GM18502 (cell line): ENCODE measurements around the gene LRFN3.
"Not testable (repeated sequence)": the region's sequence is repeated elsewhere in the genome, so short reads cannot be mapped to it uniquely, and the experiment has no call there.

Source experiments
- ATAC-seq: cut with Tn5 transposase; IDR thresholded peaks from one replicate; pipeline ENCODE4 v1.9.1; 2021; ENCODE audit warnings: mild to moderate bottlenecking; ENCODE audit not compliant: unreplicated experiment, poor library complexity

The LRFN3 gene, protein sequence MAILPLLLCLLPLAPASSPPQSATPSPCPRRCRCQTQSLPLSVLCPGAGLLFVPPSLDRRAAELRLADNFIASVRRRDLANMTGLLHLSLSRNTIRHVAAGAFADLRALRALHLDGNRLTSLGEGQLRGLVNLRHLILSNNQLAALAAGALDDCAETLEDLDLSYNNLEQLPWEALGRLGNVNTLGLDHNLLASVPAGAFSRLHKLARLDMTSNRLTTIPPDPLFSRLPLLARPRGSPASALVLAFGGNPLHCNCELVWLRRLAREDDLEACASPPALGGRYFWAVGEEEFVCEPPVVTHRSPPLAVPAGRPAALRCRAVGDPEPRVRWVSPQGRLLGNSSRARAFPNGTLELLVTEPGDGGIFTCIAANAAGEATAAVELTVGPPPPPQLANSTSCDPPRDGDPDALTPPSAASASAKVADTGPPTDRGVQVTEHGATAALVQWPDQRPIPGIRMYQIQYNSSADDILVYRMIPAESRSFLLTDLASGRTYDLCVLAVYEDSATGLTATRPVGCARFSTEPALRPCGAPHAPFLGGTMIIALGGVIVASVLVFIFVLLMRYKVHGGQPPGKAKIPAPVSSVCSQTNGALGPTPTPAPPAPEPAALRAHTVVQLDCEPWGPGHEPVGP

DNA sequence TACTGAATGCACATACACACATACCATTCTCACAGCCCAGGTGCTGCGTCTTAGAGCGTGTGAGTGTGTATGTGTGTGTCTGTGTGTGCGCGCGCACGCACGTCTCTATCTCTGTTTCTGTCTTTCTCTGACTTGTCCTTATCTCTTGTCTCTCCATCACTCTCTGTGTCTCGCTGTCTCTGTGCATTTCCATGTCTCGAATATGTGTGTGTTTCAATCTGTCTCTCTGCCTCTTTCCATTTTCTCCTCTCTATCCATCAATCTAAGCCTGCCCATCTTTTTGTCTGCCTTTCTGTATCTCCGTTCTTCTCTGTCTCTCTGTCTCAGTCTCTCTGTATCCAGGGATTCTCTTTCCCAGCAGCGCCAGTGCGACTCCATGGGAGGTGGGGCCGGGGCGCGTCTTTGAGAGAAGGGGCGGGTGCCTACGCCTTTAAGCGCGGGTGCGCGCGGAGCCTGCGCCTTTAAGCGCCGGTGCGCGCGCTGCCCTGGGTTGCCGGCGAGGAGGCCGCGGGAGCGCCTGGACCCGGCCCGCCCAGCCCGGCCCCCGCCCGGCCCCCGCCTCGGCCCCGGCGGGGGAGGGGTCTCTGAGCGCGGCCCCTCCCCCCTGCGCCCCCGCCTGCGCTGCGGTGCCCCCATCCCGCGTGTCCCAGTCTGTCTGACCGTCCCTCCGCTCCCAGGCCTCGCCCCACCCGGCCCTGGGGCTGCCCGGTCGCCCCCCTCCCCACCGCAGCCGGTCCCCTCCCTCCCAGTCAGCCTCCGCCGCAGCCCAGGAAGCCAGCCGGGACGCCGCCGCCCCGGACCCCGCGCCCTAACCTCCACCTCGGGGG is at the start of gene LRFN3:
LRFN3 (plus strand) TSS at position 464 of the 827 bp plus-strand sequence. CDS start 3,052 bp downstream, outside the sequence.
- no peak for ATAC-seq

DNA sequence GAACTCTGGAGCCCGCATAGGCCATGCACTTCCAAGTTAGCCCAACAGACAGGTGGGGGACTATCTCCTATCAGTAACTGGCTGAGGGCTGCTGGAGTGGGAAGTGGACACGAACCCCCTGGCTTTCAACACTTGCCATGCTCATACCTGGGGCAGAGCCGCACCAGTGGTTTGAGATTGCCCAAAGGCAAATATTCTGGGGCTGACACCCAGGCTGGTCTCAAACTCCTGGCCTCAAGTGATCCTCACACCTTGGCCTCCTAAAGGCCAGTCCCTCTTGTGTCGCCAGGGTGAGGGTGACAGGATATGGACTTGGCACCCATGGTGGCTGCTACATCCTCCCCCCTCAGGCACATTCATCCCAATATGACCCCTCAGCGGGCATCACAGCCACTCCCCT is 49.0 kb upstream of the LRFN3 start:
- no peak for ATAC-seq

DNA sequence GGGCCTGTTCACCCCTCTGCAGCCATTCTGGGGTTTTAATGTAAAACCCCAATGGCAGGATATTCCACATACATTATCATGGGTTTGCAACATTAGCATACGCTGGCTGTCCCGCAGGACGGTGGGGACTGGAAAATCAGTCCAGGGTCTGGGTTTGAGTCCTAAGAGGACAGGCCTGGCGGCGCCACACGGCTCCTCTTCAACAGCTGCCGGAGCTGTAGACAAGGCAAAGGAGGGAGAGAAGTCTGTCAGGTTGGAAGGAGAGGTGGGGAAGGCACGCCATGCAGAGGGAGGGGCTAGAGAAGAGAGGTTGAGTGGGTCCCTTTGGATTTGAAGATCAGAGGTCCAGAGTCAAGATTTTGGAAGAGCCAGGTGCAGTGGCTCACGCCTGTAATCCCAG is 47.8 kb upstream of the LRFN3 start:
- ATAC-seq, result no peak

DNA sequence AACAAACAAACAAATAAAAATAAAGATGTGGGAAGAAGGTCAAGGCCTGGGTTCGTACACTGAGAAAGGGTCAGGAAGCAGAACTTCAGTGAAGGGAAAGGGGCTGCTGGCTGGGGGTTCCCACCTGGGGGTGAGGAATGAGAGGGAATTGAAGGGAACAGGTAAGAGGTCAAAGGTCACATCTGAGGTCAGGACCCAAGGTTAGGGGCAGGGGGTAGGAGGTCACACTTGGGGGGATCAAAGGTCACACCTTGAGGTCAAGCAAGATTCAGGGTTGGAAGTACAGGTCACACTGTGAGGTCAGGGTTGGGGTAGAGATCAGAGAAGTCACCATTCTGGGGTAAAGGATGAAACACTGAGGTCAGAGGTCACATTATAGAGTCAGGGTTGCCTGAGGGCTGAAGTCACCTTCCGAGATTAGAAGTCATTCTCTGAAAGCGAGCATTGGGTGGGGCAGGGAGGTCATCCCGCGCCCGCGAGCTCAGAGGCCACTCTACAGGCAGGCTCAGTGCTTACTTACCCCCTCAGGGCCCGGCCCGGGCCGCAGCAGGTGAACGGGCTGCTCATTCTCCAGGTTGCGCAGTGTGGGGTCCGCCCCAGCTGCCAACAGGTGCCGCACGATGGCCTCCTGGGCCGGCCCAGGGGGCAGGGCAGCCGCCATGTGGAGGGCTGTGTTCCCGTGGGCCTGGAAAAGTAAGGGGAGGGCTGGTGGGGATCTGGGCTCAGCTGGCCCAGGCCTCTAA is 46.6 kb upstream of the LRFN3 start:
- no peak for ATAC-seq

DNA sequence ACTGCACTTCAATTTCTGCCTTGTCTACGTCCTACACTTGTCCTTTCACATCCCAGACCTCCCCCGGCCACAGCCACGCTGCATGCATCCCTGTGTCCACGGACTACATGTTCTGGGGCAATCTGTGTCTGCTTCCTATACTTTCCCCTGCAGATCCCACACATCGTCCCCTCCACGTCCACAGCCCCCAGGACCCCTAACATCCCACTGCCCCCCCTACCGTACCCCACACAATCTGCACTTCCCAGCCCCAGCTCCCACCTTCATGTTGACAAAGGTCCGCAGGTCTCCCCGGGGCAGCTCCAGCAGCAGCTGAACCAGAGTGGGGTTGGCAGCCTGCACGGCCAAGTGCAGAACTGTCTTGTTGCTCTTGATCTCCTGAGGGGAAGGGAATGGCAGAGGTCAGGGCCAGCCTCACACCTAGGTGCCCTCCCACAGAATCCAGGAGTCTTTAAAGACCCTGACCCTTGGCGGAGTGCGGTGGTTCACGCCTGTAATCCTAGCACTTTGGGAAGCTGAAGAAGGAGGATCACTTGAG is 46.0 kb upstream of the LRFN3 start:
- ATAC-seq, result no peak

DNA sequence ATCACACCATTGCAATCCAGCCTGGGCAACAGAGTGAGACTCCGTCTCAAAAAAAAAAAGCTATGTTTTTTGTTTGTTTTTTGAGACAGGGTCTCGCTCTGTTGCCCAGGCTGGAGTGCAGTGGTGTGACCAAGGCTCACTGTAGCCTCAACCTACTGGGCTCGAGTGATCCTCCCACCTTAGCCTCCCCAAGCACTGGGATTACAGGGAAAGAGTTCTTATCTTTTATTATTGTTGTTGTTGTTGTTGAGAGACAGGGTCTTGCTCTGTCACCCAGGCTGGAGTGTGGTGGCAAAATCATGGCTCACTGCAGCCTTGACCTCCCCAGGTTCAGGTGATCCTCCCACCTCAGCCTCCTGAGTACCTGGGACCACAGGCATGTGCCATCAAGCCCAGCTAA is 44.4 kb upstream of the LRFN3 start:
- not testable (repeated sequence) for ATAC-seq

DNA sequence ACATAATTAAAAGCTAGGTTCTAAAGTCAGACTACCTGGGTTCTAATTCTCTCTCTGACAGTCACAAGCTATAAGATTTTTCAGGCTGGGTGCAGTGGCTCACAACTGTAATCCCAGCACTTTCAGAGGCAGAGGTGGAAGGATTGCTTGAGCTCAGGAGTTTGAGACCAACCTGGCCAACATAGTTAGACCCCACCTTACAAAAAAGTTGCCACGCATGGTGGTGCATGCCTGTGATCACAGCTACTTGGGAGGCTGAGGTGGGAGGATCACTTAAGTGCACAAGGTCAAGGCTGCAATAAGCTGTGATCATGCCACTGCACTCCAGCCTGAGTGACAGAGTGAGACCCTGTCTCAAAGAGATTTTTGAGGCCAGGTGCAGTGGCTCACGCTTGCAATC is 41.8 kb upstream of the LRFN3 start:
- ATAC-seq, result no peak

DNA sequence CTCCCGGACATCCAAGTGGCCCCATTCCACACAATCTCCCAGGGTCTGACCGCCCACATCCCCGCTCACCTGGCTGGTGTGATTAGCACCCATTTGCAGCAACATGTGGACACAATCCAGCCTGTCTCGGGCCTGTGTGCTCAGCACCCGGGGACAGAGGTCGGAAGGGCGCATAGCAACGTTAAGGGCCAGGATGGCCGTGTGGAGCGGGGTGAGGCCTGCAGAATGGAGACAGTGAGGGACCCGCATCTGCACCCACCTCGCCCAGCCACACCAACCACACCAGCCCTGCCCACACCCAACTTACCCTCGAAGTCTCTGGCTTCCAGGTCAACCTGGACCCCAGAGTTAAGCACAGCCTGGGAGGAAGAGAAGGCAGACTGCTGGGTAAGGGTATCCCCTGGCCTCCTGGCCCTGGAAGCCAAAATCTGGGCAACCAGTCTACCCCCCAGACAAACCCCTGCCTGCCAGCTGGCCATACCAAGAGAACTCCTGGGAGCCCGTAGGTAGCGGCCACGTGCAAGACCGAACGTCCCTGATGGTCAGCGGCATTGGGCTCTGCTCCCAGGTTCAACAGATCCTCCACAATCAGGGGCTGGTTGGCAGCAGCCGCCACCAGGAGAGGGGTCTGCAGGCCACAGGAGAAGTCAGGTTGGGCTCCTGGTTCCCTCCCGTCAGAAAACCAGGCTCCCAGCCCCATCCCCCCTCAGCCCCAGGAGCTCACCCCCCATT is 40.1 kb upstream of the LRFN3 start:
- no peak for ATAC-seq

DNA sequence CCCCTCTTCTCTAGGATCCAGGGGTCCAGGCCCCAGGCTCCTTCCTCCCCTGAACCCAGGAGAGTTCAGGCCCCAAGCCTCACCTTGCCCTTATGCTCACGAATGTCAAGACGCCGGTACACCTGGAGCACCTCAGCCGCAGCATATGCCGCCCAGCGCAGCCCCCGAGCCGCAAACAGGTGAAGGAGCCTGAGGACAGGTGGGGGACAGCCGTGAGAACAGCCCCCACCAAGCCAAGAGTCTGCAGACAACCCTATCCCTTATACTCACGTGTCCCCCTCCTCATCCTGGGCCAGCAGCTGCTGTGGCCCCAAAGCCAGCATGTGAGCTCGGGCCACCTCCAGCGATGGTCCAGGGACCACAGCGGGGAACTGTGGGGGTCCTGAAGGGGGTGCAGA is 39.5 kb upstream of the LRFN3 start:
- ATAC-seq, result no peak

DNA sequence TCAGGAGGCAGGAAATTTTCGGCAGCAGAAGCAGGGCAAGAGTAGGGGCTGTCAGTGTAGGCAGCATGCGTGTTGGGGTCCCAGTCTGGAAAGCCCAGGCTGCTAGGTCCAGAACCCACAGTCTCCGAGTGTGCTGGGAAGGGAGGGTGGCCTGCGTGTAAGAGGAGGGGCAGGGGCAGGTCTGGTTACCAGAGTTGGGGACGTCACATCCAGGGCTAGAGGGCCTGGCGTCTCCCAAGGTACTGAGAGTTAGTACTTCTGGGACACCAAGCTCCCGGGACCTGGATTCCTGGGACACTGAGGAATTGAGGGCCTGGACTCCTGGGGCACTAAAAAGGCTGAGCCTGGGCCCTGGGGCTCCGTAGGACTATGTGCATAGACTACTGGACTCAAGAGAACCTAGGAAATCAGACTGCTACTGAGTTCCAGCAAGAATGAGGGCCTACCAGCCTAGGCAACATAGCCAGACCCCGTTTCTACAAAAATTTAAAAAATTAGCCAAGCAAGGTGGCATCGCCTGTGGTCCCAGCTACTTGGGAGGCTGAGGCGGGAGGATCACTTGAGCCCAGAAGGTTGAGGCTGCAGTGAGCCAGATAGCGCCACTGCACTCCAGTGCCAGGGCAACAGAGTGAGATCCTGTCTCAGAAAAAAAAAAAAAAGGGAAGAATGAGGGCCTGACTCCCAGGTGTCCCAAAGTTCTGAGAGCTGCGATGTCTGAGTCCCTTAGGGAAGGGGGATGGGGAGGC is 38.3 kb upstream of the LRFN3 start:
- ATAC-seq, result no peak

DNA sequence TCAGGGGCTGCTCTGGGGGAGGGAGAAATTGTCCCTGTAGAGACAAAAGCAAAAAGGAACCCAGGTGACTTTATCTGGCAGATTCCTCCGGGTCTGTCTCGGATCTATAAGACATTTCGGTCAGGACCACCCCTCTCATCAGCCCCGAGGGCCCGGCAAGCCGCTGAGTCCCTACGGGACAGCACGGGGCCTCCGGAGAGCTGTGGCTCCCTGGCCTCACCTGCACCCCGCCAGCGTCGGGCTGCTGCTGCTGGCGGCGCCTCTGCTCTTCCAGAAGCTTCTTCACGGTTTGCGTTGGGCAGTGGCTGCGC is 37.7 kb upstream of the LRFN3 start:
- ATAC-seq, result no peak

DNA sequence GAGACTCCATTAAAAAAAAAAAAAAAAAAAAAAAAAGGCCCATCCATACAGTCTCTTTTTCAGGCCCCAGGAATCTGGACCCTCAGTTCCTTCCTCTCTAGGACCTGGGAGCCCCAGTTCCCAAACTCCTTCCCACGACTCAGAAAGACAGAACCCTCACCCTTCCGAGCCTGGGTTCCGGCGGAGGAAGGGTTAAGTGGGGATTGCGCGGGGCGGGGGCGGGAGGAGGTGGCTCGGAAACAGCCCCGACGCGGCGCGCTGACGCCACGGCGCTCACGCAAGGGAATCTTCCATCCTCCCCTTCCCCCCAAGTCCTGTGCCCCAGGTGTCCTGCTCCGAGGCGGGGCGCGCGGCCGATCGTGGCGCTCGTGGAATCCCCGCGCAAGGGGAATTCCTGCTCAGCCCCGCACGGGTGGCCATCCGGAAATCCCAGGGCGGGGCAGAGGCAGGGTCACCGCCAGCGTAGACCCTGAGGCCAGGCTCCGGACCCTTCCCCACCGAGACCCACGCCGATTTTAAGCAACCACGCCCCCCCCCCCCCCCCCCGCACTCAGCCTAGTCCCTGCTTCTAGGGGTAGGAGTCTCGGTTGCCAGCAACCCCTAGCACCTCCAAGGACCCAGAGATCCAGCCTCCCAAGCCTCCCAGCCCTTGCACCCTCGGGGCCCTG is 36.5 kb upstream of the LRFN3 start:
- ATAC-seq, result peak; percentile 56

DNA sequence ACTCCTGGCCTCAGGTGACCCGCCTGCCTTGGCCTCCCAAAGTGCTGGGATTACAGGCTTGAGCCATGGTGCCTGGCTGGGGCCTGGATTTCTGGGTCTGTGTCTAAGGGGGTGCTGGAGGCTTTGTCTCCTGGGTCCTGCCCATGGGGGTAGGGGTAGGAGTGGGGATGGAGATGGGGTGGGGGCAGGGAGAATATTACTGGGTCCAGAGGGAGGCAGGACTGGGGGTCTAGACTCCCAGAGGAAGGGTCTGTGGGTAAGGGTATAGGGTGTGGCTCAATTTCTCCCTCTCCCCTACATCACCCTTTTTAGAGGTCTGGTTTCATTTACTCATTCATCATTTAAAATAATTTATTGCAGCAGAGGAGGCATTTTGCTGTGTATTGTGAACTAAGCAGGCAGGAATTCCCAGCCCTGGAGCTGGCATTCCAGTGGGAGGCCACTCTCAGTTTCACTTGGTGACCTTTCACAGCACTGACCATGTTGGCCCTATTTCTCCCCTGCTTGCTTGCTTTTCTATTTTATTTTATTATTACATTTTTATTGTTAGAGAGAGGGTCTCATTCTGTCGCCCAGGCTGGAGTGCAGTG is 35.0 kb upstream of the LRFN3 start:
- no peak for ATAC-seq

DNA sequence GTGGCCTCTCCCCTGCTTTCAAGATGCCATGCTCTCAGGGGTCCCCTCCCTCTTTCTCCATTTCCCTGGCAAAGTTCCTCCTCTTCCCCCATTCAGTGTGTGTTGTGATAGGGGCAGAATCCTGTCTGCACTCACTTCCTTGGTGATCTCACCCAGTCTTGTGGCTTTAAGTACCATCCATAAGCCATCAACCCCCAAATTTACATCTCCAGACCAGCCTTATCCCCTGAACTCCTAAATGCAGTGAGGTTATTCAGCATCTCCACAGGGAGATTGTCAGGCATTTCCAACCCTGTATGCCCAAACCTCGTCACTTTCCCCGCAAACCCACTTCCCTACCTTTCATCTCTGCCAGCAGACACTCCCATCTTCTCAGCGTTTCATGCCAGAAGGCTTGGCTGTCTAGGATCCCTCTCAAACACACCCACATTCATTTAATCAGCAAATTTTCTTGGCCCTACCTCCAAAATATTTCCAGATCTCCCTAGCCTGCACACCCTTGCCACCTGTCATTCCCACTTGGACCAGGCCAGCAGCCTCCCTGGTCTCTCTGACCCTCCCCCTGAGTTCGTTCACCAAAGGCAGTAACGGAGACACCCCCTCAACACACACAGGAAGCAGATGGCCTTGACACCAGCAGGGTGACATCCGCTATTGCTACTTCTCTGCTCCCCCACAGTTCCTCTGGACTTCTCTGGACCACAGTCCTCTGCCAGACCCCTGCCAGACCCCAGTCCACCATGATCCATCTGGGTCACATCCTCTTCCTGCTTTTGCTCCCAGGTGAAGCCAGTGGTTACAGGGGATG is 34.1 kb upstream of the LRFN3 start, which contains the start of gene HCST:
HCST (plus strand) TSS at position 676 of the 808 bp plus-strand sequence; CDS start at position 741, 65 bp downstream.
- ATAC-seq, result no peak

DNA sequence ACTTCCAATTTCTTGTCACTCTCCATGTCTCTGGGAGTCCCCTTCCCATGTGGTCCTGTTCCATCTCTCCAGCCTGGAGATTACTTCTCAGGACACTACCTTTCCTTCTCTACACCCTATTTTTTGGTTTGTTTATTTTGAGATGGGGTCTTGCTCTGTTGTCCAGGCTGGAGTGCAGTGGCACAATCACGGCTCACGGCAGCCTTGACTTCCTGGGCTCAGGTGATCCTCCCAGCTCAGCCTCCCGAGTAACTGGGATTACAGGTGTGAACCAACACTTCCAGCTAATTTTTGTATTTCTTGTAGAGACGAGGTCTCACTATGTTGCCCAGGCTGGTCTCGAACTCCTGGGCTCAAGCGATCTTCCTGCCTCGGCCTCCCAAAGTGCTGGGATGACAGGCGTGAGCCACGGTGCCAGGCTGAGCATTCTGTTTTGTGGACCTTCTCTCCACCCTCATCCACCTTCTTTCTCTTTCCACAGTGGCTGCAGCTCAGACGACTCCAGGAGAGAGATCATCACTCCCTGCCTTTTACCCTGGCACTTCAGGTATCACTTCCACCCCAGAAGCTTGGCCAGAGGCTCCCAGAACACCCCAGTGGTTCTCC is 33.2 kb upstream of the LRFN3 start:
- ATAC-seq, result no peak

DNA sequence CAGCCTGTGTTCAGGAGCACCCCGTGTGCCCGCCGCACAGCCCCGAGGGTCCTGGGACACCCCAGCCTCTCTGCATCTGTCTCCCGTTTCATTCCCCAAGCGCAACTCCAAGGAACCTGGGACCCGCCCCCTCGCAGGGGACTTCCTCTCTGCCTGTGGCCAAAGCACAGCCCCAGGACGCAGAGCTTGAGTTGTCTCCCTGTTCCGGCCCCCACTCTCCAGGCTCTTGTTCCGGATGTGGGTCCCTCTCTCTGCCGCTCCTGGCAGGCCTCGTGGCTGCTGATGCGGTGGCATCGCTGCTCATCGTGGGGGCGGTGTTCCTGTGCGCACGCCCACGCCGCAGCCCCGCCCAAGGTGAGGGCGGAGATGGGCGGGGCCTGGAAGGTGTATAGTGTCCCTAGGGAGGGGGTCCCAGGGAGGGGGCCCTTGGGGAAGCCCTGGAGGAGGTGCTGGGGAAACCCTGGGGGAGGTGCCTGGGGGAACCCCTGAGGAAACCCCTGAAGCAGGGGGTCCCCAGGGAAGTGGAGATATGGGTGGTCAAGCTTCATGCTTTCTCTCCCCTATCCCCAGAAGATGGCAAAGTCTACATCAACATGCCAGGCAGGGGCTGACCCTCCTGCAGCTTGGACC is 32.5 kb upstream of the LRFN3 start:
- ATAC-seq, result peak; percentile 37
